Transverse colon (tissue), 4 donors: ENCODE measurements around the gene GPR52.

Experiments used
- EP300 ChIP-seq: sonication (generic); formaldehyde crosslinking; IDR thresholded peaks from one replicate; pipeline ENCODE4 v1.6.1; 2017; ENCODE audit warnings: antibody characterized with exemption, low read depth
- POLR2AphosphoS5 ChIP-seq, 3 donors: sonication (generic); formaldehyde crosslinking; IDR thresholded peaks; one replicate each; pipeline ENCODE4 v1.6.1; 2016; ENCODE audit warnings: antibody characterized with exemption in 3 of 3
- TF ChIP-seq, protein P1 (sequence below), 5 experiments: fragments of 200-600 bp in 3 of 5; fragments of 450-650 bp in 2 of 5; sonication (generic) in 3 of 5; IDR thresholded peaks; 1 replicate in 2 of 5; 2 replicates in 3 of 5; pipeline ENCODE4 v1.5.1; 2016 to 2017; ENCODE audit warnings: antibody characterized with exemption in 5 of 5, inconsistent platforms in 3 of 5, mild to moderate bottlenecking in 2 of 5, moderate library complexity in 1 of 5

DNA sequence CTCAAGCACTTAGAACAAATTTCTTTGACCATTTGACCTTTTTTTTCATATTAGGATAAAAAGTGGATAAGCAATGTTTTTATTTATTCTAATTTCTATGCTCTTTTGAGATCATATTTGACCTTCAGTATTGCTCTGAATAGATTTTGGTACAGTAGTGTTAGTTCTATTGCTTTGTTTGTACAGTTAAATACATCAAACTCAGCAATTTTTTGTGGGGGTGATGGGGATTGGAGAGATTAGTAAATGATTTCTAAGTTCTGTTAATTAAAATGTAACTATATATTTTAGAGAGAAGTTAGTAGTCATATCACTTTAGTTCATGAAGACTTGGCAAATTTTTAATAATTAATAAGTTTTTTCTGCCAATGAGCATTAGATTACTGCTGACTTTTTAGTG is 2.4 kb upstream of the GPR52 start:
- TF ChIP-seq, protein P1, sequence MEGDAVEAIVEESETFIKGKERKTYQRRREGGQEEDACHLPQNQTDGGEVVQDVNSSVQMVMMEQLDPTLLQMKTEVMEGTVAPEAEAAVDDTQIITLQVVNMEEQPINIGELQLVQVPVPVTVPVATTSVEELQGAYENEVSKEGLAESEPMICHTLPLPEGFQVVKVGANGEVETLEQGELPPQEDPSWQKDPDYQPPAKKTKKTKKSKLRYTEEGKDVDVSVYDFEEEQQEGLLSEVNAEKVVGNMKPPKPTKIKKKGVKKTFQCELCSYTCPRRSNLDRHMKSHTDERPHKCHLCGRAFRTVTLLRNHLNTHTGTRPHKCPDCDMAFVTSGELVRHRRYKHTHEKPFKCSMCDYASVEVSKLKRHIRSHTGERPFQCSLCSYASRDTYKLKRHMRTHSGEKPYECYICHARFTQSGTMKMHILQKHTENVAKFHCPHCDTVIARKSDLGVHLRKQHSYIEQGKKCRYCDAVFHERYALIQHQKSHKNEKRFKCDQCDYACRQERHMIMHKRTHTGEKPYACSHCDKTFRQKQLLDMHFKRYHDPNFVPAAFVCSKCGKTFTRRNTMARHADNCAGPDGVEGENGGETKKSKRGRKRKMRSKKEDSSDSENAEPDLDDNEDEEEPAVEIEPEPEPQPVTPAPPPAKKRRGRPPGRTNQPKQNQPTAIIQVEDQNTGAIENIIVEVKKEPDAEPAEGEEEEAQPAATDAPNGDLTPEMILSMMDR (IDR thresholded peaks at IDR 0.05) = no peak
- no peak for TF ChIP-seq POLR2AphosphoS5 (IDR thresholded peaks at IDR 0.05)
- TF ChIP-seq EP300 = no peak
